NCI-H2196 treated with DMSO at 0.1 percent for 48 hours (cell line): ENCODE results near the gene ADGB.
A peak's percentile ranks its signal among the peaks of the same experiment; 100 is the strongest.
"Not testable (repeated sequence)": the region's sequence is repeated elsewhere in the genome, so short reads cannot be mapped to it uniquely, and the experiment has no call there.

ENCODE experiments used
- DNase-seq: peaks from one replicate; lab custom pipeline; 2025; ENCODE audit not compliant: unreplicated experiment; lab: John Stamatoyannopoulos, UW

ADGB gene

DNA sequence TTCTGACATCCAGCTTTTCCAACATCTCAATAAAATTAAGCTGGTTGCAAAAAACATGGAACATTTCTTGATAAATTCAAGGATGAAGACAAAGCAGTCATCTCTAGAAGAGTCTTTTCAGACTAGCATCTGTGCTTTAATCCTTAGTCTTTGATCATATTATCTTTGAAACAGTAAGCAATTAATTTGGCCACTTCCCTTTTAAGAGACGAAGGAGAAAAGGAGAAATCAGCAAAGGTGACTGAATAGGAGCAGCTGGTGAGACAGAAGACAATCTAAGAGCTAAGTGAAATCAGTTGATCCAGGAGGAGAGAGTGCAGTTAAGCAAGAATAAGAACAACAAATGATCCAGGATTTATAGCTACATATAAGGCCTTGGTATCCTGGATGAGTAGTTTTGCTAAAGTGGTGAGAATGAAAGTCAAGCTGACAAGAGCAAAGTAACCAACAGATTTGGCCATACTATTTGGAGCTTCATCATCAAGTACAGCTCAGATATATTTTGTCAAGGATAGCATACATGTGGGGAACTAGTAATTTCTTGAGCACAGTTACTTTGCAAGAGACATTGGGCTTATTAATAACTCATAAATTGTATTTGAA, 215.5 kb downstream of the ADGB start:
- no peak for DNase-seq

DNA sequence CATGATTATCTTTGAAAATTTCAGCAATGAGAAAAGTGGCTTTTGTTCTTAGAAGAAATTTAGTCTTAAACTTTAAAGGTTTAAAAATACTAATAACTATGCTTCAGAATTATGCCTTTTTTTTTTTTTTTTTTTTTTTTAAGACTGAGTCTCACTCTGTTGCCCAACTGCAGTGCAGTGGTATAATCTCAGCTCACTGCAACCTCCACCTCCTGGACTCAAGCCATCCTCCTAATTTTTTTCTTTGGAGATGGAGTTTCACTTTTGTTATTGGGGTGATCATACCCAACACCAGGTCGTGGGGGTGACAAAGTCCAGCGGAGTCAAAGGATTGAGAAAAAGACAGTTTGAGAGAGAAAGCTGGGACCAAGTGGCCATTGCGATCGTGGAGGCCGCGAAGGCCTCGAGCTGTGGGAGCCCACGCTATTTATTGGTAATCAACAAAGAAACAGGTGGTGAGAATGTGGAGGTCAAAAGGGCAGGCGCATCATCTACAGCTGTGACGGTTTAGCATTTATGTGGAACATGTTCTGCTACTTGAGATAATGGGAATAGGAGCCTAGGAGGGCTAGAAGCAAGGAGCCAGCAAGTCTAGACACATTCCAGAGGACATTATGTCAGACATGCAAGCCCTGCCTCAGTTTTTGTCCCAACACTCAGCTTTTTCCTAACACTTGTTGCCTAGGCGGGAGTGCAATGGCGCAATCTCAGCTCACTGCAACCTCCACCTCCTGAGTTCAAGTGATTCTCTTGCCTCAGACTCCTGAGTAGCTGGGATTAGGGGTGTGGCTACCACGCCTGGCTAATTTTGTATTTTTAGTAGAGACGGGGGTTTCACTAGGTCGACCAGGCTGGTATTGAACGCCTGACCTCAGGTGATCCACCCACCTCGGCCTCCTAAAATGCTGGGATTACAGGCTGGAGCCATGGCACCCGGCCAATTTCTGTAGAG, 217.0 kb downstream of the ADGB start:
- not testable (repeated sequence) for DNase-seq

- DNase-seq, result no peak
Measured at GRCh38 chr6:146819596-146820320, 221.0 kb downstream of the ADGB start.

DNA sequence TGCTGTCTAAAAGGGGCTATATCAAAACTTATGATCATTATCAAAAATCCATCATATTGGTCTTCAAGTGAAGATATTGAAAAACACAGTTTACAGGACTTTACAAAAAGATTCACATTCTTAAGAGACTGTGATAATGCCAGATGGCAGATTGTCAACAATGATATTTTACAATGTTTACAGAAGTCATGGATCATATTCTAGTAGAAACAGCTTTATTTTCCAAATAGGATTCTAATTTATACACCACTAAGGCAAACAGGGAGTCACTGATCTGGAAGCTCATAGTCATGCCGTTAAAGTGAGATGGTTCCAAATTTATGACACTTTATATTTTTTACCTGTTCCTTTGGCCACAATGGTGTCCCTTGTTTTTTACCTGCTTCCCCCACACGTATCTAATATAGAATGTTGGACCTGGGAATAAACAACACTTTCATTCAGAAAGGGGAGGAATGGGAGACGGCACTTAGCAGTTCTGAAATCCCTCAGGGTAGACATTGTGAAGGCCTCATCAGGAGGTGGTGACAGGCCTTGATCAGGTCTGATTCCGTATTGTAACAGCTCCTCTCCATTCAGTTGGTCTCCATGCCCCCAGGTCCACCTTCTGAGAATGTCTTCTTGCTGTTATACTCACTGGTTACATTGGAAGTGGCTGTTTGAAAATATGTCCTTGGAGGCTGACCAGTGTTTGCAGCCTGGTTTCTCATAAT, 228.6 kb downstream of the ADGB start:
- DNase-seq, result no peak

DNA sequence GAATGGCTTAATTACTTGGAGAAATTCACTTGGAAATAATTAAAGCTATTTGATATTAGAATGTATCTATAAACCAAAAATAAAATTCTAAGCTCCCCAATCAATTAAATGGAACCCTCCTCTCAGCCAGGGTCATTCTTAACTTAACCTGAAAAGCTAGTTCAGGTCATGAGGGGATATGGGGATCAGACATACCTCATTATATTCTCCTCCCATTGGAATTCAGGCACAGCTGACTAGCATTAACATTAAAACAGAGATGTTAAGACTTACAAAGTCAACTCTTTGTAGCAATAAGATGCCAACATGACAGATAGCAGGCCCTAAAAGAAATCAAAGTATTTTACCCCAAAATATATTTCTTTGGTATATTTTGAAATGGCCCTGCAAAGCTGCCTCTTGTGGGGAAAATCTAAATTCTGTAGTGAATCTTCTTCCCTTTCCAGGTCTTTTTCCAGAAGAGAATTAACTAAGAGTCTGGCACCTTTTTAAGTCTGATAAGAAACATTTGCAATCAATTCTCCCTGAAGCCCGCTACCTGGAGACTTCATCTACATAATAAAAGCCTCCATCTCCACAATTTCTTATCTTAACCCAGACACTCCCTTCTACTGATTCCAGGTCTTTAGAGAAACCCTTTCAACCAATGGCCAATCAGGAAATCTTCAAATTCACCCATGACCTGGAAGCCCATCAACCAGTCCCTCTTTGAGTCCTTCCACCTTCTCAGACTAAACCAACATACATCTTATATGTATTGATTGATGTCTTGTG, 231.2 kb downstream of the ADGB start:
- DNase-seq, result no peak

DNA sequence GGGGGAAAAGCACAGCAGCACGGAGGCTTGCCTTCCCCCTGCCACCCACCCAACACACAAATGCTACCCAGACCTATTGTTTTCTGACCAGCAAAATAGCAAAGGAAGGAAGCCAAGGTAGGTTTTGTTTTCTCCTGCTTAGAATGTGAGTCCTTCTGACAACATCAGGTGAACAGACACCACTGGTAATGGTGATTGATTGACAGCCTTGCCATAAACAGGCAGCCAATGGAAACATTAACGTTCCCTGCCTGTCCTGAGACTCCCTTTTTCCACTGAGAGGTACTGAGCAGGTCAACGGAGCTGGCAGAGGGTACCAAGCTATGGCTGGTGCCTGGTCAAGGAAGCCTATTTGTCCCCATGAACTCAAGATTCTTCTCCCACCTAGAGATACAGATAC, 234.4 kb downstream of the ADGB start:
- DNase-seq, result no peak

DNA sequence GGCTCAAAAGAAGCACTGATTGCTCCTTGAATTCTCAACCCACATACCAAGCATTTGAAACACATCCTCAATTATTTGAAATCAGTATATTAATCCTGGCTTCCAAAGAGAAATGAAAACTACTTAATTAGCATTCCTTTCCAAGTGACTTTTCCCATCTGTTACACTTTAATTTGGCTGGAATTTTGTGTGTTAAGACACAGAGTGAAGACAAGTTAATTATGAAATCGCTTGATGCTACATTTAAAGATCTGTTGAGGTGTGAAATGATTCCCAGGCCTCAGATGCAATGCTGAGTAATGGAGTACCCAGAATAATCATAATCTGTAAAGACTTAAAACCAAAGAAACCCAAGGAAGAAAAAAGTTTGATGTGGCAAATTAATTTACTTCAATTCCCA, 241.4 kb downstream of the ADGB start:
- DNase-seq, result no peak

DNA sequence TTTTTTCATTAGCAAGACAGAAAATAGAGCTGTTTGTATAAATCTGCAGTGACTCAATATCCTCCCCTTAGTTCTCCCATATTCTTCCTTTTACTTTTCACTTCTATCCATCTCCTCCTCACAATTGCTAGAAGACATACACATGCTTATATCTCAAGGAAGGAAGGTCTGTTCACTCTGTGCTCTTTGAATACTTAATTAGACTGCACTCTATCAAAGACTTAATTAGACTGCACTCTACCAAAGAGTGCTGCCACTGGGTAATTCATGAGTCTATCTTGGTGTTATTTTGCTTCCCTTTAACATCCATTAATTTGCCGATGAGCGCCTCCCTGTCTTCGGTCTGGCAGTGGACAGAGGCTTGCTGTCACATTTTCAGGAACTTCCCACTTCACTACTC, 241.9 kb downstream of the ADGB start:
- no peak for DNase-seq

DNA sequence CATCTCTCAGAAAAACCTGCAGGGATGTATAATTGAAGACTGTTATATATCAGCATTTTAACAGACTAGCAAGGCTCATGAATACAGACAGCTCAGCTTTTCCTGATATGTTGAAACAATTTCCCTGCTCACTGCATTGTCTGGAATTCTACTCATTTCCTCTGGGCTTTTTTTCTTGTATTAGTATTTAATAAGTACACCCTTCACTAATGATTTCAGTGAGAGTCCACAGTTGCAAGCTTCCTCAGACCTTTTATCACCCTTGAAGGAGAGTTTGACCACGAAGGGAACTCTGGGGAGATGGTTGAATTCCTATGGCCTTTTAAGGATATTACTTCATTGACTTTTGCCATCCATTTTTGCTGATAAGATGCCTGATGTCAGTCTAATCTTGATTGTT, 248.7 kb downstream of the ADGB start:
- no peak for DNase-seq

- no peak for DNase-seq
Measured at GRCh38 chr6:146850238-146850896, 251.6 kb downstream of the ADGB start.

DNA sequence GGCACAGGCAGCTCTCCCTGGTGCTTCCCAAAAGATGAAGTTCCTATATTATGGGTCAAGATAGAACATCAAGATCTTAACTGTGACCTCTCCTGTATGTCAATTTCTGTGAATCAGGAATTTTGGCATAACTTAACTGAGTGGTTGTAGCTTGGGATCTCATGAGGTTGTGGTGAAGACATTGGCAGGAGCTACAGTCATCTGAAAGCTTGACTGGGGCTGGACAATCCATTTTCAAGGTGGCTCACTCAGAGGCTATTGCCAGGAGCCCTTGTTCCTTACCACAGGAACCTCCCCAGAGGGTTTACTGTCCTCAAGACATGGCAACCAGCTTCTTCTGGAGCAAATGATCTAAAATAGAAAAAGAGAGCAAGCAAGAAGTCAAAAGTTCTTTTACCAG, 252.2 kb downstream of the ADGB start:
- DNase-seq, result no peak

GRCh38 chr6:146851837-146852236, 253.1 kb downstream of the ADGB start:
- DNase-seq, result no peak

DNA sequence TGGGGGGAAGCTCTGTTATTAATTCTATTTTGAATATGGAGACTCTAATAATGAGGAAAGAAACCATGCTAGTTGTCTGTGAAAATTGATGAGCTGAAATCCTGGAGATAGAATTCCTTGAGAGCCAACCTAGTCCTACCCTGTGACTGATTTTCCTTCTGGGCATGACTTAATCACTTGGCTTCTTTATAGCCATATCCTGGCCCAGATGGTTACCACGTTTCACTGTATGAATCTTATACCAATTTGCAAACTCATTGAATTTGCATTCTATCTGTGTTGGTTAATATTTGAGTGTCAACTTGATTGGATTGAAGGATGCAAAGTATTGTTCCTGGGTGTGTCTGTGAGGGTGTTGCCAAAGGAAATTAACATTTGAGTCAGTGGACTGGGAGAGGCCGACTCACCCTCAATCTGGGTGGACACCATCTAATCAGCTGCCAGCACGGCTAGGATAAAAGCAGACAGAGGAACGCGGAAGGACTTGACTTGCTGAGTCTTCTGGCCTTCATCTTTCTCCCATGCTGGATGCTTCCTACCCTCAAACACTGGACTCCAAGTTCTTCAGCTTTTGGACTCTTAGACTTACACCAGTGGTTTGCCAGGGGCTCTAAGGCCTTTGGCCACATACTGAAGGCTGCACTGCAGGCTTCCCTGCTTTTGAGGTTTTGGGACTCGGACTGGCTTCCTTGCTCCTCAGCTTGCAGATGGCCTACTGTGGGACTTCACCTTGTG, 255.9 kb downstream of the ADGB start:
- not testable (repeated sequence) for DNase-seq

DNA sequence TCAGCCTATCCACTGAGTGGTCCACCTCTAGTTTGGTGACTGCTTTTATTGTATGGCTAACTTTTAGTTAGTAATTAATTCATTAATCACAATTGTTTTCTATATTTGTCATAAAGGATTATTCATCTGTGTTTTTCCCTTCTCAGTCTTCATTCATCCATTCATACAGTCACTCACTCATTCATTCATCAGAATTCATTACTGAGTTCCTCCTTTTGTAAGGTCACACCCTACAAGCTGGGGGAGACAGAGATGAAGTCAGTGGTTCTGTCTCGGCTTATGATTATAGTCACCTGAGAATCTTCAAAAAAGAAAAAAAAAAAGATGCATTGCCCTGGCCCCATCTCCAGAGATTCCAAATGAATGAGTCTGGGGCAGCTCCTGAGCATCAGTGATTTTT, 257.1 kb downstream of the ADGB start:
- DNase-seq, result no peak

DNA sequence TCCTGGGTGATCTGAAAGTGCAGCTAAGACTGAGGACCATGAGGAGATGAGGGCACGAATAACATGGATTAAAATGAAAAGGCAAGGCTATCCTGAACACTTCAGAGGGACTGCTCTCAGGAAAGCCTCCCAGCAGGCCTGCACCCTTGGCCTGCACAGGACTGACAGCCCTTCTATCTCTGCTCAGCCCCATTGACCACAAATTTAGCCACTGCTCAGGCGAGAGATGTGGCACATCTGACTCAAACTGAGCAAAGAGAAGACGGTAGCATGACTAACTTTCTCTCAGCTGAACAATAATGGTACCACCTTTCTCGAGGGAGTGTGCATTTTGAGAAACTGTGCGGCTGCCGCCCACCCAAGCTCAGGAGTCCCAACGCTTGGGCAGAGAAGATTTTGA, 257.5 kb downstream of the ADGB start:
- no peak for DNase-seq

DNA sequence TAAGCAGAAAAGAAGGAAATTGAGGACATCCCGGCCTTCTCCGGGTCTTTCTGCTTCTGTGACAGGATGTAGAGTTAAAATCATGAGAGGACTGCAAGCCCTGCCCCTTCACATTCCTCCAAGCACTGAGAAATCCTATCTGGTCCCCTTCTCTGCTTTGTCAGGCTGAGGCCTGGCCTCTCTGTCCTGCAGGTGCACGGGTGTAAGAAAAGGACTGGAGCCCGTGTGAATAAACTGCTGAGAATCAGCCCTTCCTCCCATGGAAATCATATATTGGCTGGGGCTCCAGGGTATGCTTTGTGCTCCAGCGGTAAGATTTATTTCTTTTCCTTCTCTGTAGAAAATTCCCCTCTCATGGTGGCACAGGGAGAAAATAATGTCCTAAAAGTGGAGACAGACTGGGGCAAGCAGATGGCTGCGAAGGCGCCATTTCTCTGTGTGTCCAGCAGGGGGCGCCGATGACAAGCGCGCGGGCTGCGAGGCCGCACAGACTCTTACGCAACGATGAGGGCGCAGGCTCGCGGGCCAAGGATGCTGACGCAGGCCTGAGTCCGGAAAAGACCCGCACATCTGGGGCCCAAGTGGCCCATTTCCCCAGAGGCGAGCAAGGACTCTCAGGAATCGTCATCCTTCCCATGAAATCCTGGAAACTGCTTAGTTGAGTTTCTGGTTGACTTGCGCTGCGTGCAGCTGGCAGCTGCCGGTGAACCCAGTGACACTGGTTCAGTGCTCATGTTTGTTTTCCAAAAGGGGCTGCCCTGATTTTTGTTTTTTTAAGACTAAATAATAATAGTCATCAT, 258.6 kb downstream of the ADGB start:
- peak; percentile 79 for DNase-seq

GRCh38 chr6:146857980-146858347, 259.2 kb downstream of the ADGB start:
- no peak for DNase-seq

- no peak for DNase-seq
Measured at GRCh38 chr6:146859206-146859605, 260.4 kb downstream of the ADGB start.
